GF-D8 (cell line): Measurements from ENCODE around the gene SUPT6H.

Experiments
- DNase-seq: peaks from one replicate; lab custom pipeline; 2025; lab: John Stamatoyannopoulos, UW

The SUPT6H gene

GRCh38 chr17:28737770-28738679 lies 76.0 kb downstream of the SUPT6H start:
- peak; percentile 12 for DNase-seq

- no peak for DNase-seq
Observed at GRCh38 chr17:28738680-28739384, 76.8 kb downstream of the SUPT6H start.

- no peak for DNase-seq
Observed at GRCh38 chr17:28740406-28741357, 78.7 kb downstream of the SUPT6H start.

- peak; percentile 77 for DNase-seq
Observed at GRCh38 chr17:28741358-28742349, 79.6 kb downstream of the SUPT6H start.

- DNase-seq, result peak; percentile 68
Observed at GRCh38 chr17:28743243-28744103, 81.5 kb downstream of the SUPT6H start, which contains the start of gene TRAF4. TRAF4 (plus strand) TSS chr17:28744011; CDS start chr17:28744113, 102 bp downstream.

GRCh38 chr17:28744104-28744971 lies 82.3 kb downstream of the SUPT6H start:
- no peak for DNase-seq

- DNase-seq, result no peak
Observed at GRCh38 chr17:28744972-28745785, 83.2 kb downstream of the SUPT6H start.

GRCh38 chr17:28745786-28746411 lies 83.9 kb downstream of the SUPT6H start:
- no peak for DNase-seq

- DNase-seq, result no peak
Observed at GRCh38 chr17:28746611-28747050, 84.6 kb downstream of the SUPT6H start.

GRCh38 chr17:28747051-28747691 lies 85.2 kb downstream of the SUPT6H start:
- no peak for DNase-seq

- DNase-seq, result no peak
Observed at GRCh38 chr17:28747801-28748750, 86.1 kb downstream of the SUPT6H start.

GRCh38 chr17:28748852-28749515 lies 87.0 kb downstream of the SUPT6H start:
- DNase-seq, result no peak

GRCh38 chr17:28749516-28750177 lies 87.6 kb downstream of the SUPT6H start:
- DNase-seq, result no peak
